GM23338 (cell line): ENCODE measurements around the gene KRTAP9-9.

Source experiments
- EZH2 ChIP-seq: fragments of 200-600 bp; sonication (generic); IDR thresholded peaks from one replicate; pipeline ENCODE4 v1.8.0; 2017; ENCODE audit warnings: antibody characterized with exemption, mild to moderate bottlenecking, low read depth; ENCODE audit not compliant: unreplicated experiment
- EZH2phosphoT487 ChIP-seq: fragments of 200-600 bp; sonication (generic); IDR thresholded peaks from one replicate; pipeline ENCODE4 v1.8.1; 2018; ENCODE audit warnings: antibody characterized with exemption; ENCODE audit not compliant: unreplicated experiment
- JUNB ChIP-seq: IDR thresholded peaks from one replicate; pipeline ENCODE4 v1.6.1; 2016; ENCODE audit warnings: antibody characterized with exemption; ENCODE audit not compliant: unreplicated experiment
- POLR2AphosphoS5 ChIP-seq: IDR thresholded peaks from 2 replicates; pipeline ENCODE4 v1.6.1; 2016; ENCODE audit warnings: antibody characterized with exemption, low read depth
- STAT1 ChIP-seq: IDR thresholded peaks from one replicate; pipeline ENCODE4 v1.6.1; 2016; ENCODE audit warnings: antibody characterized with exemption; ENCODE audit not compliant: unreplicated experiment
- ZNF114 ChIP-seq: fragments of 250-450 bp; sonication (Bioruptor Pico); IDR thresholded peaks from 2 replicates; pipeline ENCODE4 v1.5.0; 2020; ENCODE audit warnings: mild to moderate bottlenecking, moderate library complexity
- TF ChIP-seq, protein P1 (sequence below), 2 experiments: fragments of 200-600 bp in 1 of 2; sonication (generic) in 1 of 2; conservative IDR thresholded peaks; 2 replicates each; pipeline versions ENCODE4 v1.5.1 to v1.6.1; 2016 to 2017; ENCODE audit warnings: antibody characterized with exemption in 2 of 2, low read depth in 2 of 2, mild to moderate bottlenecking in 2 of 2, moderate library complexity in 1 of 2
- TF ChIP-seq, protein P2 (sequence below): IDR thresholded peaks from one replicate; pipeline ENCODE4 v1.6.1; 2018; ENCODE audit warnings: antibody characterized with exemption; ENCODE audit not compliant: unreplicated experiment
- TF ChIP-seq, protein P3 (sequence below): IDR thresholded peaks from 2 replicates; pipeline ENCODE4 v1.6.1; 2016; ENCODE audit warnings: antibody characterized with exemption
- TF ChIP-seq, protein P4 (sequence below): fragments of 250-450 bp; sonication (Bioruptor Pico); IDR thresholded peaks from 2 replicates; pipeline ENCODE4 v1.5.0; 2020; ENCODE audit warnings: mild to moderate bottlenecking, moderate library complexity

DNA sequence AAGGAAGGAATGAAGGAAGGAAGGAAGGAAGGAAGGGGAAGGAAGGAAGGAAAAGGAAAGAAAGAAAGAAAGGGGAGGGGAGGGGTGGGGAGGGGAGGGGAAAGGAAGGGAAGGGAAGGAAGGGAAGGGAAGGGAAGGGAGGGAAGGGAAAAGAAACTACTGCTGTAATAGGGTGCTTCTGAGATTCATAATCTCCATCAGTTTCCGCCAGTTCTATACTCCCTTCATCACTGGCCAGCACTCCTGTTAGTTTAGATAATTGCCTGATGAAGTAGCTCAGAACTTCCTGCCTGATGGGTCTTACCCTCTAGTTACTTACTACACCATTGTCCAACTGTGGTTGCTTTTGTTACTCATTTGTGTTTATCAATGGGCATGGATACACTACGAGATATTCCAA is 8.0 kb downstream of the KRTAP9-9 start:
- TF ChIP-seq, protein P1, sequence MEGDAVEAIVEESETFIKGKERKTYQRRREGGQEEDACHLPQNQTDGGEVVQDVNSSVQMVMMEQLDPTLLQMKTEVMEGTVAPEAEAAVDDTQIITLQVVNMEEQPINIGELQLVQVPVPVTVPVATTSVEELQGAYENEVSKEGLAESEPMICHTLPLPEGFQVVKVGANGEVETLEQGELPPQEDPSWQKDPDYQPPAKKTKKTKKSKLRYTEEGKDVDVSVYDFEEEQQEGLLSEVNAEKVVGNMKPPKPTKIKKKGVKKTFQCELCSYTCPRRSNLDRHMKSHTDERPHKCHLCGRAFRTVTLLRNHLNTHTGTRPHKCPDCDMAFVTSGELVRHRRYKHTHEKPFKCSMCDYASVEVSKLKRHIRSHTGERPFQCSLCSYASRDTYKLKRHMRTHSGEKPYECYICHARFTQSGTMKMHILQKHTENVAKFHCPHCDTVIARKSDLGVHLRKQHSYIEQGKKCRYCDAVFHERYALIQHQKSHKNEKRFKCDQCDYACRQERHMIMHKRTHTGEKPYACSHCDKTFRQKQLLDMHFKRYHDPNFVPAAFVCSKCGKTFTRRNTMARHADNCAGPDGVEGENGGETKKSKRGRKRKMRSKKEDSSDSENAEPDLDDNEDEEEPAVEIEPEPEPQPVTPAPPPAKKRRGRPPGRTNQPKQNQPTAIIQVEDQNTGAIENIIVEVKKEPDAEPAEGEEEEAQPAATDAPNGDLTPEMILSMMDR (conservative IDR thresholded peaks at IDR 0.05; ENCODE audit: low read depth in 2 of 2), result no peak
- TF ChIP-seq EZH2, result no peak
- no peak for TF ChIP-seq EZH2phosphoT487
- TF ChIP-seq, protein P2, sequence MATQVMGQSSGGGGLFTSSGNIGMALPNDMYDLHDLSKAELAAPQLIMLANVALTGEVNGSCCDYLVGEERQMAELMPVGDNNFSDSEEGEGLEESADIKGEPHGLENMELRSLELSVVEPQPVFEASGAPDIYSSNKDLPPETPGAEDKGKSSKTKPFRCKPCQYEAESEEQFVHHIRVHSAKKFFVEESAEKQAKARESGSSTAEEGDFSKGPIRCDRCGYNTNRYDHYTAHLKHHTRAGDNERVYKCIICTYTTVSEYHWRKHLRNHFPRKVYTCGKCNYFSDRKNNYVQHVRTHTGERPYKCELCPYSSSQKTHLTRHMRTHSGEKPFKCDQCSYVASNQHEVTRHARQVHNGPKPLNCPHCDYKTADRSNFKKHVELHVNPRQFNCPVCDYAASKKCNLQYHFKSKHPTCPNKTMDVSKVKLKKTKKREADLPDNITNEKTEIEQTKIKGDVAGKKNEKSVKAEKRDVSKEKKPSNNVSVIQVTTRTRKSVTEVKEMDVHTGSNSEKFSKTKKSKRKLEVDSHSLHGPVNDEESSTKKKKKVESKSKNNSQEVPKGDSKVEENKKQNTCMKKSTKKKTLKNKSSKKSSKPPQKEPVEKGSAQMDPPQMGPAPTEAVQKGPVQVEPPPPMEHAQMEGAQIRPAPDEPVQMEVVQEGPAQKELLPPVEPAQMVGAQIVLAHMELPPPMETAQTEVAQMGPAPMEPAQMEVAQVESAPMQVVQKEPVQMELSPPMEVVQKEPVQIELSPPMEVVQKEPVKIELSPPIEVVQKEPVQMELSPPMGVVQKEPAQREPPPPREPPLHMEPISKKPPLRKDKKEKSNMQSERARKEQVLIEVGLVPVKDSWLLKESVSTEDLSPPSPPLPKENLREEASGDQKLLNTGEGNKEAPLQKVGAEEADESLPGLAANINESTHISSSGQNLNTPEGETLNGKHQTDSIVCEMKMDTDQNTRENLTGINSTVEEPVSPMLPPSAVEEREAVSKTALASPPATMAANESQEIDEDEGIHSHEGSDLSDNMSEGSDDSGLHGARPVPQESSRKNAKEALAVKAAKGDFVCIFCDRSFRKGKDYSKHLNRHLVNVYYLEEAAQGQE, result no peak
- TF ChIP-seq POLR2AphosphoS5, result no peak
- no peak for TF ChIP-seq JUNB
- TF ChIP-seq ZNF114 (CRISPR knock-in tag), result no peak
- TF ChIP-seq, protein P3, sequence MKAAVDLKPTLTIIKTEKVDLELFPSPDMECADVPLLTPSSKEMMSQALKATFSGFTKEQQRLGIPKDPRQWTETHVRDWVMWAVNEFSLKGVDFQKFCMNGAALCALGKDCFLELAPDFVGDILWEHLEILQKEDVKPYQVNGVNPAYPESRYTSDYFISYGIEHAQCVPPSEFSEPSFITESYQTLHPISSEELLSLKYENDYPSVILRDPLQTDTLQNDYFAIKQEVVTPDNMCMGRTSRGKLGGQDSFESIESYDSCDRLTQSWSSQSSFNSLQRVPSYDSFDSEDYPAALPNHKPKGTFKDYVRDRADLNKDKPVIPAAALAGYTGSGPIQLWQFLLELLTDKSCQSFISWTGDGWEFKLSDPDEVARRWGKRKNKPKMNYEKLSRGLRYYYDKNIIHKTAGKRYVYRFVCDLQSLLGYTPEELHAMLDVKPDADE, result no peak
- TF ChIP-seq STAT1, result no peak
- TF ChIP-seq, protein P4, sequence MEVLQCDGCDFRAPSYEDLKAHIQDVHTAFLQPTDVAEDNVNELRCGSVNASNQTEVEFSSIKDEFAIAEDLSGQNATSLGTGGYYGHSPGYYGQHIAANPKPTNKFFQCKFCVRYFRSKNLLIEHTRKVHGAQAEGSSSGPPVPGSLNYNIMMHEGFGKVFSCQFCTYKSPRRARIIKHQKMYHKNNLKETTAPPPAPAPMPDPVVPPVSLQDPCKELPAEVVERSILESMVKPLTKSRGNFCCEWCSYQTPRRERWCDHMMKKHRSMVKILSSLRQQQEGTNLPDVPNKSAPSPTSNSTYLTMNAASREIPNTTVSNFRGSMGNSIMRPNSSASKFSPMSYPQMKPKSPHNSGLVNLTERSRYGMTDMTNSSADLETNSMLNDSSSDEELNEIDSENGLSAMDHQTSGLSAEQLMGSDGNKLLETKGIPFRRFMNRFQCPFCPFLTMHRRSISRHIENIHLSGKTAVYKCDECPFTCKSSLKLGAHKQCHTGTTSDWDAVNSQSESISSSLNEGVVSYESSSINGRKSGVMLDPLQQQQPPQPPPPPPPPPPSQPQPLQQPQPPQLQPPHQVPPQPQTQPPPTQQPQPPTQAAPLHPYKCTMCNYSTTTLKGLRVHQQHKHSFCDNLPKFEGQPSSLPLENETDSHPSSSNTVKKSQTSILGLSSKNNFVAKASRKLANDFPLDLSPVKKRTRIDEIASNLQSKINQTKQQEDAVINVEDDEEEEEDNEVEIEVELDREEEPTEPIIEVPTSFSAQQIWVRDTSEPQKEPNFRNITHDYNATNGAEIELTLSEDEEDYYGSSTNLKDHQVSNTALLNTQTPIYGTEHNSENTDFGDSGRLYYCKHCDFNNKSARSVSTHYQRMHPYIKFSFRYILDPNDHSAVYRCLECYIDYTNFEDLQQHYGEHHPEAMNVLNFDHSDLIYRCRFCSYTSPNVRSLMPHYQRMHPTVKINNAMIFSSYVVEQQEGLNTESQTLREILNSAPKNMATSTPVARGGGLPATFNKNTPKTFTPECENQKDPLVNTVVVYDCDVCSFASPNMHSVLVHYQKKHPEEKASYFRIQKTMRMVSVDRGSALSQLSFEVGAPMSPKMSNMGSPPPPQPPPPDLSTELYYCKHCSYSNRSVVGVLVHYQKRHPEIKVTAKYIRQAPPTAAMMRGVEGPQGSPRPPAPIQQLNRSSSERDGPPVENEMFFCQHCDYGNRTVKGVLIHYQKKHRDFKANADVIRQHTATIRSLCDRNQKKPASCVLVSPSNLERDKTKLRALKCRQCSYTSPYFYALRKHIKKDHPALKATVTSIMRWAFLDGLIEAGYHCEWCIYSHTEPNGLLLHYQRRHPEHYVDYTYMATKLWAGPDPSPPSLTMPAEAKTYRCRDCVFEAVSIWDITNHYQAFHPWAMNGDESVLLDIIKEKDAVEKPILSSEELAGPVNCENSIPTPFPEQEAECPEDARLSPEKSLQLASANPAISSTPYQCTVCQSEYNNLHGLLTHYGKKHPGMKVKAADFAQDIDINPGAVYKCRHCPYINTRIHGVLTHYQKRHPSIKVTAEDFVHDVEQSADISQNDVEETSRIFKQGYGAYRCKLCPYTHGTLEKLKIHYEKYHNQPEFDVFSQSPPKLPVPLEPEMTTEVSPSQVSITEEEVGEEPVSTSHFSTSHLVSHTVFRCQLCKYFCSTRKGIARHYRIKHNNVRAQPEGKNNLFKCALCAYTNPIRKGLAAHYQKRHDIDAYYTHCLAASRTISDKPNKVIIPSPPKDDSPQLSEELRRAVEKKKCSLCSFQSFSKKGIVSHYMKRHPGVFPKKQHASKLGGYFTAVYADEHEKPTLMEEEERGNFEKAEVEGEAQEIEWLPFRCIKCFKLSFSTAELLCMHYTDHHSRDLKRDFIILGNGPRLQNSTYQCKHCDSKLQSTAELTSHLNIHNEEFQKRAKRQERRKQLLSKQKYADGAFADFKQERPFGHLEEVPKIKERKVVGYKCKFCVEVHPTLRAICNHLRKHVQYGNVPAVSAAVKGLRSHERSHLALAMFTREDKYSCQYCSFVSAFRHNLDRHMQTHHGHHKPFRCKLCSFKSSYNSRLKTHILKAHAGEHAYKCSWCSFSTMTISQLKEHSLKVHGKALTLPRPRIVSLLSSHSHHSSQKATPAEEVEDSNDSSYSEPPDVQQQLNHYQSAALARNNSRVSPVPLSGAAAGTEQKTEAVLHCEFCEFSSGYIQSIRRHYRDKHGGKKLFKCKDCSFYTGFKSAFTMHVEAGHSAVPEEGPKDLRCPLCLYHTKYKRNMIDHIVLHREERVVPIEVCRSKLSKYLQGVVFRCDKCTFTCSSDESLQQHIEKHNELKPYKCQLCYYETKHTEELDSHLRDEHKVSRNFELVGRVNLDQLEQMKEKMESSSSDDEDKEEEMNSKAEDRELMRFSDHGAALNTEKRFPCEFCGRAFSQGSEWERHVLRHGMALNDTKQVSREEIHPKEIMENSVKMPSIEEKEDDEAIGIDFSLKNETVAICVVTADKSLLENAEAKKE (CRISPR knock-in tag), result no peak
